ENCODE results near the gene IFITM2. TPM values are rescaled to one million over a fixed set of nuclear protein-coding genes. Genes with fewer than 3 reads are reported as not detected.
"Not testable (repeated sequence)": the region's sequence is repeated elsewhere in the genome, so short reads cannot be mapped to it uniquely, and the experiment has no call there.

Gene IFITM2
- total RNA-seq, 3 donors from 2014 or later = 81.4 to 404 (median 129) TPM

GRCh38 chr11:283405-284104, 24.1 kb upstream of the IFITM2 start:
- intact Hi-C loops (cut with DNase I; ENCODE audit: low total_unique reads) = loop anchor here (2.0 kb wide), 1 partner anchor 37 kb away; no protein-coding TSS in a partner anchor
- Histone ChIP-seq H3K27me3 (peaks cover 24 to 61% of the 10 kb centered on the region in 2 donors), H3K4me3 (no peak overlapping the region), H3K27ac (no peak overlapping the region), H3K9me3 (no peaks in the 10 kb centered on the region), H3K36me3 (no peaks in the 10 kb centered on the region), H3K4me1 (peaks cover 0 to 5% of the 10 kb centered on the region in 2 donors)
- no peak for DNase-seq (ENCODE audit: low spot score in 2 of 2)
- TF ChIP-seq POLR2A (IDR thresholded peaks at IDR 0.05) = no peak
- TF ChIP-seq CTCF (IDR thresholded peaks at IDR 0.05) = no peak
- no peak for TF ChIP-seq POLR2AphosphoS5 (IDR thresholded peaks at IDR 0.05)

DNA sequence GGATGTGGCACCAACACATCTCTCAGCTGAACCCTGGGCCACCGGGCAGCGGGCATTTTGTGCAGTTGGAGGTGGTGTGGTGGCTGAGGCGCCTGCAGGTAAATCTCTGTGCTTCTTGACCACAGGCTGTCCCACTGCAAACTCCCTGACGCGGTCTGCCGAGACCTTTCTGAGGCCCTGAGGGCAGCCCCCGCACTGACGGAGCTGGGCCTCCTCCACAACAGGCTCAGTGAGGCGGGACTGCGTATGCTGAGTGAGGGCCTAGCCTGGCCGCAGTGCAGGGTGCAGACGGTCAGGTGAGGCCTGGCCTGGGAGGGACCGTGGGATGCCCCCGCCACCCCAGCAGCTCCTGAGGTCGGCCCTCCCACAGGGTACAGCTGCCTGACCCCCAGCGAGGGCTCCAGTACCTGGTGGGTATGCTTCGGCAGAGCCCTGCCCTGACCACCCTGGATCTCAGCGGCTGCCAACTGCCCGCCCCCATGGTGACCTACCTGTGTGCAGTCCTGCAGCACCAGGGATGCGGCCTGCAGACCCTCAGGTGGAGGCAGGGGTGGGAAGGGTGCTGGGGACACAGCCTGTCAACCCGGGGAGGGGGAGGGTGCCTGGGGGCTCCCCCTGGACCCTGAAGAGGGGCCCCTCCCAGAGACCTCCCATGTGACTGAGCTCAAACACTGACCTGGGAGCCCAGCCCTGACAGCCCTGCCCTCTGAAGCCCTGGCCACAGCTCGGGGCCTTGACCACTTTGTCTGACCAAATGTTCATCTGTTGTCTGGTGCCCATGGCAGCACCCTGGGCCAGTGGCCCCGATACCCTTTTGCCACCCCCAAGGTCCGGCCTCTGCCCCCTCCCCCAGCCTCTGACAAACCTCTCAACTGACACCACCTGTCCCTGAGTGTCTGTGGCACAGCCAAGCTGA, 23.3 kb upstream of the IFITM2 start:
- H3K27me3 ChIP-seq = peaks cover 18 to 53% of the 10 kb centered on the region in 2 donors
- peak in 1 of 2 donors; percentile 48 for DNase-seq (ENCODE audit: low spot score in 2 of 2)

DNA sequence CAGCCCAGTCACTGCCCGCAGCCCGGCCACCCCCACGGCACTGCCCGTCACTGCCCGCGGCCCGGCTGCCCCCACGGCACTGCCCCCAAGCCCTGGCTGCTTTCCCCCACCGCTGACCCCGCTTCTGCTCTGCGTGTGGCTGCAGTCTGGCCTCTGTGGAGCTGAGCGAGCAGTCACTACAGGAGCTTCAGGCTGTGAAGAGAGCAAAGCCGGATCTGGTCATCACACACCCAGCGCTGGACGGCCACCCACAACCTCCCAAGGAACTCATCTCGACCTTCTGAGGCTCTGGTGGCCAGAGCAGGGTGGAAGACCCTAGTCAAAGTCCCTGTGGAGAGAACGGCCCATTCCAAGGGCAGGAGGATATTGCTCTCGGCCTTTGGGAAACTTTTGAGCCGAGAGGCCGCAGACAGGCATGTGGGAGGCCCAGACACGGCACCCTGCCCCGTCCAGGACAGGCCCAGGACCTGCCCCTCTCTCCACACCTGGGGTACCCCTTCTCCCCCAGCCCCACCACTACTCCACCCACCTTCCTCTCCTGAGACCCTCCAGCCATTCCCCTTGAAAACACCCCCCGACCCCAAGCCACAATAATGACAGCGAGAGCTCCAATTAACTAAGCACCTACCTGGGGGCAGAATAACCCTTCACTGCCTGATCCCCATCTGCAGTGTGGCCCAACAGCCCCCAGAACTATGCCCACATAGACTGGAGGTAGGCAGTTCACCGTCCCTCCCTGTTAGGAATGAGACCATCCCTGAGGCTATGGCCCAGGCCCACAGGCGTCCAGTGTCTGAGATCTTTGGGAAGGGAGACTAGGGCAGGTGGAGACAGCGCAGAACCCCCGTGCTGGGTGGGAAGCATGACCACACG, 22.4 kb upstream of the IFITM2 start:
- peak in 1 of 2 donors; percentile 43 for DNase-seq (ENCODE audit: low spot score in 2 of 2)
- H3K4me1 ChIP-seq = peaks cover 0 to 5% of the 10 kb centered on the region in 2 donors
- TF ChIP-seq POLR2AphosphoS5 (IDR thresholded peaks at IDR 0.05) = no peak
- TF ChIP-seq POLR2A (IDR thresholded peaks at IDR 0.05) = no peak
- TF ChIP-seq CTCF (IDR thresholded peaks at IDR 0.05) = no peak
- H3K4me3 ChIP-seq = no peak overlapping the region
- intact Hi-C loops (cut with DNase I; ENCODE audit: low total_unique reads) = no loop called here
- H3K27ac ChIP-seq = no peak overlapping the region
- peaks cover 12 to 44% of the 10 kb centered on the region in 2 donors for H3K27me3 ChIP-seq
- H3K9me3 ChIP-seq = no peaks in the 10 kb centered on the region
- no peaks in the 10 kb centered on the region for H3K36me3 ChIP-seq

More for the DNA sequence above, 23.3 kb upstream of the IFITM2 start:
- peaks cover 0 to 5% of the 10 kb centered on the region in 2 donors for H3K4me1 ChIP-seq
- intact Hi-C loops (cut with DNase I; ENCODE audit: low total_unique reads) = no loop called here
- no peak overlapping the region for H3K27ac ChIP-seq
- no peak overlapping the region for H3K4me3 ChIP-seq
- H3K9me3 ChIP-seq = no peaks in the 10 kb centered on the region
- no peaks in the 10 kb centered on the region for H3K36me3 ChIP-seq
- TF ChIP-seq CTCF (IDR thresholded peaks at IDR 0.05) (no peak), POLR2A (IDR thresholded peaks at IDR 0.05) (no peak), POLR2AphosphoS5 (IDR thresholded peaks at IDR 0.05) (no peak)

DNA sequence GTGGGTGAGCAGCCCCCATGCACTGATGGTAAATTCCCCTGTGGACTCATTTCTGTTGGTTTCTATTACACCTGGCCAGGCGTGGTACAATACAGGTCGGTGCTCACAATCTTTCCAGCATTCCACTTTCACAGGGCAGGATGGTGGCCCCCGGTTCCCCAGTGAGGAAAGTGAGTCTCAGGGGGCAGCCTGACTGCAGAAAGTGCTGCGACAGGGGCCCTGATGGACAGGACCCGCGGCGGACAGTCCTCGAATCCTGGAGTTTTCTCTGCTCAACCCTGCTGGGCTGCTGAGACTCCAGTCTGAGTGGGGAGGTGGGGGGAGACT, 21.8 kb upstream of the IFITM2 start:
- no peaks in the 10 kb centered on the region for H3K36me3 ChIP-seq
- H3K4me1 ChIP-seq = peaks cover 0 to 5% of the 10 kb centered on the region in 2 donors
- H3K27ac ChIP-seq = no peak overlapping the region
- DNase-seq (ENCODE audit: low spot score in 2 of 2) = no peak
- H3K27me3 ChIP-seq = peaks cover 12 to 38% of the 10 kb centered on the region in 2 donors
- no peaks in the 10 kb centered on the region for H3K9me3 ChIP-seq
- TF ChIP-seq CTCF (IDR thresholded peaks at IDR 0.05) (no peak), POLR2AphosphoS5 (IDR thresholded peaks at IDR 0.05) (no peak), POLR2A (IDR thresholded peaks at IDR 0.05) (no peak)
- H3K4me3 ChIP-seq = no peak overlapping the region
- intact Hi-C loops (cut with DNase I; ENCODE audit: low total_unique reads) = no loop called here

DNA sequence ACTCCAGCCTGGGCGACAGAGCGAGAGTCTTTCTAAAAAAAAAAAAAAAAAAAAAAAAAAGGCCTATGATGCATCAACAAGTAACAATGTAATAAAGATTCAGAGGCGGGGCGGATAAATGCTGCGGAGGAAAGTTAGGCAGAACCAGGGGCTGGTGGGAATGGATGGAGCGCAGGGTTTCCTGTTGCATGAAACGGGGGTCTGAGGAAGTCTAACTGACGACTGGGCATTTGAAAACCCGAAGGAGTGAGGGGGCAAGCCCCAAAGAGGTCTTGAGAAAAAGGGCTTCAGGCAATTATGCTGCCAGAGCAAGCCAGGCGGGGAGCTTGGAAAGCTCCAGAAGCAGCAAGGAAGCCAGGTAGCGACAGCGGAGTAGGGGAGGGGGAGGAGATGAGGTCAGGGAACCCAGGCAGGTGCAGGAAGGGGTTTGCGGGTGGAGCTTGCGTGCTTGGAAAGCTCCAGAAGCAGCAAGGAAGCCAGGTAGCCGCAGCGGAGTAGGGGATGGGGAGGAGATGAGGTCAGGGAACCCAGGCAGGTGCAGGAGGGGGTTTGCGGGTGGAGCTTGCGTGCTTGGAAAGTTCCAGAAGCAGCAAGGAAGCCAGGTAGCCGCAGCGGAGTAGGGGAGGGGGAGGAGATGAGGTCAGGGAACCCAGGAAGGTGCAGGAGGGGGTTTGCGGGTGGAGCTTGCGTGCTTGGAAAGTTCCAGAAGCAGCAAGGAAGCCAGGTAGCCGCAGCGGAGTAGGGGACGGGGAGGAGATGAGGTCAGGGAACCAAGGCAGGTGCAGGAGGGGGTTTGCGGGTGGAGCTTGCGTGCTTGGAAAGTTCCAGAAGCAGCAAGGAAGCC, 20.4 kb upstream of the IFITM2 start:
- intact Hi-C loops (cut with DNase I; ENCODE audit: low total_unique reads); H3K9me3 ChIP-seq; H3K4me1 ChIP-seq; H3K36me3 ChIP-seq: not testable (repeated sequence)
- Histone ChIP-seq H3K27me3 (peaks cover 2 to 25% of the 10 kb centered on the region in 2 donors), H3K4me3 (peak overlapping the region in 2 of 3 donors; percentile 72 to 97), H3K27ac (peak overlapping the region in 1 of 2 donors; percentile 80)
- peak in 1 of 2 donors; percentile 49 for DNase-seq (ENCODE audit: low spot score in 2 of 2)
